IMR-90 (cell line): ENCODE data around the gene PFKP. TPM values are rescaled to one million over a fixed set of nuclear protein-coding genes. Genes with fewer than 3 reads are reported as not detected.

Source experiments
- ATAC-seq: fragments of 200-7000 bp; cut with Tn5 transposase; 2 replicates; pipeline ENCODE4 v1.9.1; 2020; ENCODE audit warnings: low read depth, mild to moderate bottlenecking, moderate library complexity
- BruUV-seq: library from RNA; stranded (reverse); fragments of 400-500 nt; replicated peaks from 2 replicates; lab custom pipeline; 2021; lab: Mats Ljungman, UMichigan
- CTCF ChIA-PET: fragments of 300-600 bp; formaldehyde crosslinking; extraction: SDS; loops from one replicate; lab custom pipeline; 2021; ENCODE audit warnings: antibody characterized with exemption; lab: Yijun Ruan, JAX
- POLR2A ChIA-PET: fragments of 300-600 bp; sonication (Branson Sonifier 250); formaldehyde crosslinking; loops from one replicate; lab custom pipeline; 2022; ENCODE audit warnings: antibody characterized with exemption; ENCODE audit not compliant: unreplicated experiment; lab: Charles Lee
- DNase-seq: peaks from one replicate; pipeline ENCODE4 v3.0.0; 2013
- H2AFZ ChIP-seq: replicated peaks from 2 replicates; pipeline ENCODE3; 2013; ENCODE audit warnings: low read length, mild to moderate bottlenecking; ENCODE audit not compliant: poor library complexity
- H2AK5ac ChIP-seq: 2 replicates; pipeline ENCODE4 v1.6.1; 2013; ENCODE audit warnings: low read depth, low read length, inconsistent platforms
- H2AK9ac ChIP-seq: replicated peaks from 2 replicates; pipeline ENCODE3; 2013; ENCODE audit warnings: mild to moderate bottlenecking, low read depth, low read length, moderate library complexity; ENCODE audit not compliant: poor library complexity
- H2BK120ac ChIP-seq: 2 replicates; pipeline ENCODE4 v1.6.1; 2013; ENCODE audit warnings: low read depth, low read length, inconsistent platforms
- H2BK15ac ChIP-seq: 3 replicates; pipeline ENCODE4 v1.6.1; 2013; ENCODE audit warnings: low read depth, low read length, inconsistent platforms
- H2BK20ac ChIP-seq: 2 replicates; pipeline ENCODE4 v1.6.1; 2013; ENCODE audit warnings: low read depth, mild to moderate bottlenecking, inconsistent platforms, low read length, moderate library complexity
- H2BK5ac ChIP-seq: 2 replicates; pipeline ENCODE4 v1.6.1; 2013; ENCODE audit warnings: mild to moderate bottlenecking, low read depth, low read length, inconsistent platforms; ENCODE audit not compliant: poor library complexity, severe bottlenecking
- H3K14ac ChIP-seq: replicated peaks from 2 replicates; pipeline ENCODE4 v1.6.1; 2013; ENCODE audit warnings: low read depth, low read length, inconsistent platforms
- H3K18ac ChIP-seq: 2 replicates; pipeline ENCODE4 v1.6.1; 2013; ENCODE audit warnings: low read depth, low read length, control low read depth
- H3K23ac ChIP-seq: 2 replicates; pipeline ENCODE4 v1.6.1; 2013; ENCODE audit warnings: low read depth, low read length, inconsistent platforms
- H3K27ac ChIP-seq: 2 replicates; pipeline ENCODE4 v1.5.1; 2013; ENCODE audit warnings: mild to moderate bottlenecking, control low read depth, low read length; ENCODE audit not compliant: insufficient read depth
- H3K27me3 ChIP-seq: 2 replicates; pipeline ENCODE4 v1.6.1; 2013; ENCODE audit warnings: low read length; ENCODE audit not compliant: control insufficient read depth, insufficient read depth
- H3K36me3 ChIP-seq: 2 replicates; pipeline ENCODE4 v1.6.1; 2013; ENCODE audit warnings: low read length, mixed read lengths; ENCODE audit not compliant: control insufficient read depth, insufficient read depth
- H3K4ac ChIP-seq: 2 replicates; pipeline ENCODE4 v1.6.1; 2013; ENCODE audit warnings: low read depth, low read length, inconsistent platforms
- H3K4me1 ChIP-seq: 2 replicates; pipeline ENCODE4 v1.6.1; 2013; ENCODE audit warnings: low read length, mixed read lengths; ENCODE audit not compliant: control insufficient read depth, insufficient read depth
- H3K4me2 ChIP-seq: 2 replicates; pipeline ENCODE4 v1.6.1; 2013; ENCODE audit warnings: low read depth, mild to moderate bottlenecking, control low read depth, low read length, moderate library complexity
- H3K4me3 ChIP-seq: 2 replicates; pipeline ENCODE4 v1.5.1; 2013; ENCODE audit warnings: low read depth, mild to moderate bottlenecking, control low read depth, low read length, moderate library complexity; ENCODE audit not compliant: insufficient read depth
- H3K56ac ChIP-seq: 2 replicates; pipeline ENCODE4 v1.6.1; 2013; ENCODE audit warnings: low read length, inconsistent platforms; ENCODE audit not compliant: insufficient read depth; ENCODE audit errors: extremely low read depth
- H3K79me1 ChIP-seq, 2 experiments: 2 replicates each; pipeline ENCODE4 v1.6.1; 2013; ENCODE audit warnings: low read length in 2 of 2, inconsistent platforms in 1 of 2, low read depth in 1 of 2
- H3K9ac ChIP-seq: 2 replicates; pipeline ENCODE4 v1.6.1; 2013; ENCODE audit warnings: low read depth, low read length, control low read depth
- H3K9me1 ChIP-seq: 2 replicates; pipeline ENCODE4 v1.6.1; 2013; ENCODE audit warnings: low read length, inconsistent platforms; ENCODE audit not compliant: insufficient read depth
- H3K9me3 ChIP-seq: 2 replicates; pipeline ENCODE4 v1.6.1; 2013; ENCODE audit warnings: low read length; ENCODE audit not compliant: control insufficient read depth, insufficient read depth
- H4K20me1 ChIP-seq: 2 replicates; pipeline ENCODE4 v1.6.1; 2013; ENCODE audit warnings: low read length, inconsistent platforms; ENCODE audit not compliant: insufficient read depth
- H4K5ac ChIP-seq: 2 replicates; pipeline ENCODE4 v1.6.1; 2013; ENCODE audit warnings: mild to moderate bottlenecking, low read depth, low read length, control low read depth
- H4K8ac ChIP-seq, 2 experiments: 2 replicates each; pipeline ENCODE4 v1.6.1; 2013; ENCODE audit warnings: low read depth in 2 of 2, low read length in 2 of 2, control low read depth in 1 of 2, inconsistent platforms in 1 of 2
- H4K91ac ChIP-seq: 2 replicates; pipeline ENCODE4 v1.6.1; 2013; ENCODE audit warnings: low read depth, low read length, inconsistent platforms; ENCODE audit not compliant: insufficient read depth
- BHLHE40 ChIP-seq: fragments of 150-350 bp; IDR thresholded peaks from 2 replicates; pipeline ENCODE4 v1.6.1; 2016; ENCODE audit warnings: mild to moderate bottlenecking, low read depth, low read length
- CEBPB ChIP-seq: IDR thresholded peaks from 2 replicates; pipeline ENCODE4 v1.6.1; 2012; ENCODE audit warnings: low read depth, low read length, improper control_type of control experiment
- CHD1 ChIP-seq: IDR thresholded peaks from 2 replicates; pipeline ENCODE4 v1.6.1; 2012; ENCODE audit warnings: low read depth, low read length, improper control_type of control experiment
- CTCF ChIP-seq: conservative IDR thresholded peaks from 2 replicates; pipeline ENCODE4 v1.5.1; 2012; ENCODE audit warnings: mild to moderate bottlenecking, low read depth, low read length, improper control_type of control experiment
- ELK1 ChIP-seq: fragments of 150-350 bp; IDR thresholded peaks from 2 replicates; pipeline ENCODE4 v1.6.1; 2016; ENCODE audit warnings: low read depth, mild to moderate bottlenecking, low read length, moderate library complexity, borderline replicate concordance
- MAFK ChIP-seq: IDR thresholded peaks from 2 replicates; pipeline ENCODE4 v1.6.1; 2012; ENCODE audit warnings: low read depth, low read length, improper control_type of control experiment
- MXI1 ChIP-seq: IDR thresholded peaks from 2 replicates; pipeline ENCODE4 v1.6.1; 2012; ENCODE audit warnings: low read depth, mild to moderate bottlenecking, low read length, moderate library complexity, borderline replicate concordance
- POLR2A ChIP-seq: IDR thresholded peaks from 2 replicates; pipeline ENCODE4 v1.6.1; 2012; ENCODE audit warnings: mild to moderate bottlenecking, low read depth, low read length
- RAD21 ChIP-seq: IDR thresholded peaks from 2 replicates; pipeline ENCODE4 v1.6.1; 2012; ENCODE audit warnings: low read length, improper control_type of control experiment
- RCOR1 ChIP-seq: IDR thresholded peaks from 2 replicates; pipeline ENCODE4 v1.6.1; 2012; ENCODE audit warnings: mild to moderate bottlenecking, low read length, improper control_type of control experiment; ENCODE audit not compliant: insufficient replicate concordance
- RFX5 ChIP-seq: IDR thresholded peaks from 2 replicates; pipeline ENCODE4 v1.8.0; 2012; ENCODE audit warnings: low read depth, mild to moderate bottlenecking, low read length, moderate library complexity
- SMC3 ChIP-seq: fragments of 150-350 bp; IDR thresholded peaks from 2 replicates; pipeline ENCODE4 v1.6.1; 2016; ENCODE audit warnings: low read depth, mild to moderate bottlenecking, antibody characterized with exemption, low read length, moderate library complexity
- USF2 ChIP-seq: fragments of 150-350 bp; IDR thresholded peaks from 2 replicates; pipeline ENCODE4 v1.6.1; 2017; ENCODE audit warnings: mild to moderate bottlenecking, antibody characterized with exemption, low read length, low read depth
- WGBS, 2 experiments: methylation state at CpG; one replicate each; pipeline versions ENCODE4 v1.1.5 to v1.1.7; 2013; ENCODE audit warnings: missing lambda C conversion rate in 2 of 2; ENCODE audit not compliant: insufficient read length in 1 of 2; ENCODE audit errors: extremely low coverage in 2 of 2; 5-methylcytosine and 5-hydroxymethylcytosine counted together
- dilution Hi-C: fragments of 300-500 bp; cut with HindIII; formaldehyde crosslinking; loops from one replicate; pipeline ENCODE4 v1.14.3; 2018; ENCODE audit warnings: low sequenced_read_pairs; ENCODE audit not compliant: unreplicated experiment
- in situ Hi-C: fragments of 300-500 bp; cut with MboI; formaldehyde crosslinking; loops from 3 replicates; pipeline ENCODE4 v1.14.3; 2019; ENCODE audit warnings: low sequenced_read_pairs, inconsistent platforms, mixed read lengths
- intact Hi-C: fragments of 100-400 bp; cut with micrococcal nuclease; formaldehyde crosslinking; loops from 2 replicates; pipeline ENCODE4 v1.10.0; 2022
- polyA plus RNA-seq, 3 experiments: library from polyadenylated mRNA; depleted of rRNA; stranded (reverse); fragments of >200 nt; gene quantifications; 2 replicates each; pipeline ENCODE4 v1.2.3, GENCODE V29; 2012; ENCODE audit warnings: low replicate concordance in 1 of 3
- total RNA-seq: library from RNA; depleted of rRNA; stranded (reverse); fragments of >200 nt; gene quantifications from 2 replicates; pipeline ENCODE4 v1.2.3, GENCODE V29; 2012

PFKP gene
- total and polyA plus RNA-seq, 2 of the 4 experiments (the other 2 are of a cell fraction), result 223 to 294 TPM

- no peak overlapping the region for H3K23ac ChIP-seq
- no peak for DNase-seq
- H2BK15ac ChIP-seq, result no peak overlapping the region
- H3K56ac ChIP-seq, result no peak overlapping the region
- dilution Hi-C loops, result no loop called here
- H3K79me1 ChIP-seq, result peaks cover 14 to 20% of the 10 kb centered on the region in 2 experiments
- intact Hi-C loops, result no loop called here
- no TSS peak for BruUV-seq
- H4K91ac ChIP-seq, result no peak overlapping the region
- no peak overlapping the region for H3K18ac ChIP-seq
- no peak overlapping the region for H2BK20ac ChIP-seq
- no peak overlapping the region for H2BK120ac ChIP-seq
- H3K27ac ChIP-seq, result no peak overlapping the region
- H4K20me1 ChIP-seq, result peaks cover 4% of the 10 kb centered on the region
- no peak overlapping the region for H2AFZ ChIP-seq
- no peak overlapping the region for H2BK5ac ChIP-seq
- no peak for ATAC-seq
- no peak overlapping the region for H3K4me3 ChIP-seq
- no peak overlapping the region for H3K4me2 ChIP-seq
- H4K8ac ChIP-seq, result no peak overlapping the region
- WGBS, 2 experiments, result 93% methylated on average over 5 of the region's 17 CpGs; no CpG with 5 or more reads in 1 of the 2 experiments
- H2AK5ac ChIP-seq, result no peak overlapping the region
- H3K9ac ChIP-seq, result no peak overlapping the region
- H3K36me3 ChIP-seq, result peaks cover 80% of the 10 kb centered on the region
- no peaks in the 10 kb centered on the region for H3K27me3 ChIP-seq
- TF ChIP-seq MXI1 (no peak), USF2 (no peak), RCOR1 (no peak), RFX5 (no peak), BHLHE40 (no peak), MAFK (no peak), SMC3 (no peak), RAD21 (no peak), ELK1 (no peak), CEBPB (no peak), CHD1 (no peak), CTCF (no peak), POLR2A (no peak)
- 0 out of 2 replicates have a peak, but pooled peaks cover 3% of the 10 kb centered on the region for H3K9me1 ChIP-seq
- H3K9me3 ChIP-seq, result no peaks in the 10 kb centered on the region
- peaks cover 2% of the 10 kb centered on the region; the same call in 1 of the 2 replicates for H3K4me1 ChIP-seq
- H4K5ac ChIP-seq, result no peak overlapping the region
- ChIA-PET POLR2A (no interaction called here), CTCF (no interaction called here)
- no peak overlapping the region for H3K14ac ChIP-seq
- in situ Hi-C loops, result no loop called here
- no peak overlapping the region for H3K4ac ChIP-seq
- no peak overlapping the region for H2AK9ac ChIP-seq
These were observed 76.0 kb downstream of the PFKP start for GRCh38 chr10:3143366-3143765.
